ENCODE results near the gene MBD6. TPM values are rescaled to one million over a fixed set of nuclear protein-coding genes. Genes with fewer than 3 reads are reported as not detected.

MBD6 gene
- total RNA-seq, 4 donors from 2014 or later = 38.0 to 144 (median 71.5) TPM

- H3K36me3 ChIP-seq = peaks cover 0 to 67% (median 4%) of the 10 kb centered on the region in 3 donors
Measured at GRCh38 chr12:57526477-57527126, 4.0 kb downstream of the MBD6 start.

GRCh38 chr12:57527184-57527583, 4.6 kb downstream of the MBD6 start:
- Histone ChIP-seq H3K36me3 (peaks cover 0 to 72% (median 4%) of the 10 kb centered on the region in 3 donors), H3K27ac (no peak overlapping the region), H3K4me1 (peaks cover 0 to 29% (median 10%) of the 10 kb centered on the region in 4 donors), H3K9me3 (no peaks in the 10 kb centered on the region), H3K4me3 (no peak overlapping the region), H3K27me3 (no peaks in the 10 kb centered on the region)
- DNase-seq = no peak
- TF ChIP-seq POLR2A (IDR thresholded peaks at IDR 0.05) (no peak), CTCF (IDR thresholded peaks at IDR 0.05) (no peak)

More at GRCh38 chr12:57526477-57527126, 4.0 kb downstream of the MBD6 start:
- no peak overlapping the region for H3K27ac ChIP-seq
- TF ChIP-seq CTCF (IDR thresholded peaks at IDR 0.05) (no peak), POLR2A (IDR thresholded peaks at IDR 0.05) (no peak)
- H3K4me1 ChIP-seq = peaks cover 0 to 32% (median 14%) of the 10 kb centered on the region in 4 donors
- no peaks in the 10 kb centered on the region for H3K27me3 ChIP-seq
- H3K9me3 ChIP-seq = no peaks in the 10 kb centered on the region
- DNase-seq = no peak
- no peak overlapping the region for H3K4me3 ChIP-seq

- no peak overlapping the region for H3K4me3 ChIP-seq
- no peak overlapping the region for H3K27ac ChIP-seq
- H3K27me3 ChIP-seq = no peaks in the 10 kb centered on the region
- no peak for DNase-seq
- no peaks in the 10 kb centered on the region for H3K9me3 ChIP-seq
- H3K4me1 ChIP-seq = peaks cover 0 to 29% (median 10%) of the 10 kb centered on the region in 4 donors
- TF ChIP-seq CTCF (IDR thresholded peaks at IDR 0.05) = no peak
- no peak for TF ChIP-seq POLR2A (IDR thresholded peaks at IDR 0.05)
- peaks cover 0 to 82% (median 4%) of the 10 kb centered on the region in 3 donors for H3K36me3 ChIP-seq
Measured at GRCh38 chr12:57528176-57528575, 5.6 kb downstream of the MBD6 start.

GRCh38 chr12:57528831-57529555, 6.4 kb downstream of the MBD6 start:
- Histone ChIP-seq H3K27ac (no peak overlapping the region), H3K4me3 (no peak overlapping the region), H3K9me3 (no peaks in the 10 kb centered on the region), H3K36me3 (peaks cover 0 to 90% (median 4%) of the 10 kb centered on the region in 3 donors), H3K27me3 (no peaks in the 10 kb centered on the region), H3K4me1 (peaks cover 0 to 21% (median 3%) of the 10 kb centered on the region in 4 donors)
- TF ChIP-seq POLR2A (IDR thresholded peaks at IDR 0.05) = no peak
- TF ChIP-seq CTCF (IDR thresholded peaks at IDR 0.05) = no peak
- no peak for DNase-seq

GRCh38 chr12:57529831-57530230, 7.2 kb downstream of the MBD6 start:
- H3K4me1 ChIP-seq = peaks cover 0 to 13% (median 0%) of the 10 kb centered on the region in 4 donors
- TF ChIP-seq CTCF (IDR thresholded peaks at IDR 0.05) (no peak), POLR2A (IDR thresholded peaks at IDR 0.05) (no peak)
- no peaks in the 10 kb centered on the region for H3K9me3 ChIP-seq
- H3K27me3 ChIP-seq = no peaks in the 10 kb centered on the region
- DNase-seq = no peak
- no peak overlapping the region for H3K4me3 ChIP-seq
- H3K36me3 ChIP-seq = peaks cover 0 to 99% (median 4%) of the 10 kb centered on the region in 3 donors
- no peak overlapping the region for H3K27ac ChIP-seq

Data from Peyer's patch (tissue), 4 donors.